MM.1S (cell line): Measurements from ENCODE around the gene SLC19A3.

ENCODE experiments used
- CTCF ChIP-seq: fragments of 300-600 bp; sonication (generic); IDR thresholded peaks from 2 replicates; pipeline ENCODE4 v1.5.1; 2016; ENCODE audit warnings: antibody characterized with exemption, low read length, mixed read lengths
- EZH2phosphoT487 ChIP-seq: fragments of 300-600 bp; sonication (generic); IDR thresholded peaks from 2 replicates; pipeline ENCODE4 v1.6.1; 2018; ENCODE audit warnings: antibody characterized with exemption, low read length

- TF ChIP-seq CTCF (no peak), EZH2phosphoT487 (no peak)
Measured at GRCh38 chr2:227719641-227720040, 1.8 kb upstream of the SLC19A3 start.
